MCF 10A (cell line): Measurements from ENCODE around the gene NSUN2. TPM values are rescaled to one million over a fixed set of nuclear protein-coding genes. Genes with fewer than 3 reads are reported as not detected.

Source experiments
- BruUV-seq: library from RNA; stranded (reverse); fragments of 400-500 nt; replicated peaks from 2 replicates; lab custom pipeline; 2021; lab: Mats Ljungman, UMichigan
- CTCF ChIA-PET: fragments of 300-600 bp; sonication (Branson Sonifier 250); formaldehyde crosslinking; extraction: SDS; loops from one replicate; lab custom pipeline; 2021; ENCODE audit warnings: antibody characterized with exemption, inconsistent platforms; lab: Yijun Ruan, JAX
- POLR2A ChIA-PET: fragments of 300-600, 350-650 bp; sonication (Branson Sonifier 250); formaldehyde crosslinking; extraction: SDS; loops from one replicate; lab custom pipeline; 2020; ENCODE audit warnings: antibody characterized with exemption, inconsistent platforms; lab: Yijun Ruan, JAX
- DNase-seq: peaks from one replicate; pipeline ENCODE4 v3.0.0-alpha.2; 2018; ENCODE audit not compliant: unreplicated experiment
- H3K27ac Mint-ChIP-seq: one replicate; pipeline ENCODE4 v1.8.0; 2022; ENCODE audit warnings: mild to moderate bottlenecking, low read depth, mixed read lengths; ENCODE audit not compliant: unreplicated experiment
- H3K27me3 Mint-ChIP-seq: one replicate; pipeline ENCODE4 v1.8.0; 2022; ENCODE audit warnings: mixed read lengths; ENCODE audit not compliant: insufficient read depth, unreplicated experiment
- H3K36me3 Mint-ChIP-seq: one replicate; pipeline ENCODE4 v1.8.0; 2022; ENCODE audit warnings: mild to moderate bottlenecking, moderate library complexity, mixed read lengths; ENCODE audit not compliant: insufficient read depth, unreplicated experiment
- H3K4me1 Mint-ChIP-seq: one replicate; pipeline ENCODE4 v1.8.0; 2022; ENCODE audit warnings: mixed read lengths; ENCODE audit not compliant: insufficient read depth, unreplicated experiment
- H3K4me3 Mint-ChIP-seq: one replicate; pipeline ENCODE4 v1.8.0; 2022; ENCODE audit warnings: mild to moderate bottlenecking, moderate library complexity, mixed read lengths; ENCODE audit not compliant: unreplicated experiment
- H3K9me3 Mint-ChIP-seq: one replicate; pipeline ENCODE4 v1.8.0; 2022; ENCODE audit warnings: mixed read lengths; ENCODE audit not compliant: unreplicated experiment
- CTCF ChIP-seq: fragments of 200-600 bp; IDR thresholded peaks from one replicate; pipeline ENCODE4 v1.8.0; 2022; ENCODE audit warnings: antibody characterized with exemption, mild to moderate bottlenecking; ENCODE audit not compliant: unreplicated experiment
- intact Hi-C: fragments of 100-400 bp; cut with micrococcal nuclease; formaldehyde crosslinking; loops from 2 replicates; pipeline ENCODE4 v1.14.1; 2022
- total RNA-seq: library from RNA; stranded (reverse); gene quantifications from 2 replicates; pipeline ENCODE4 v1.2.3, GENCODE V29; 2022

NSUN2 gene
- total RNA-seq, 1 experiment from 2014 or later: 95.7 TPM

GRCh38 chr5:6680922-6681321, 48.1 kb upstream of the NSUN2 start:
- ChIA-PET CTCF (interaction anchor here (0.6 to 1.0 kb wide), 5 partner anchors 43 to 411 kb away, joined by 3 to 6 read pairs (median 3); no protein-coding TSS in a partner anchor), POLR2A (interaction anchor here (0.7 to 1.1 kb wide), 3 partner anchors 29 to 521 kb away, joined by 3 read pairs; no protein-coding TSS in a partner anchor)
- H3K4me3 Mint-ChIP-seq: no peak overlapping the region
- no peak for TF ChIP-seq CTCF
- no peaks in the 10 kb centered on the region for H3K36me3 Mint-ChIP-seq
- H3K27ac Mint-ChIP-seq: no peak overlapping the region
- no peak for DNase-seq
- BruUV-seq: no TSS peak
- peaks cover 9% of the 10 kb centered on the region for H3K4me1 Mint-ChIP-seq
- H3K9me3 Mint-ChIP-seq: no peaks in the 10 kb centered on the region
- peaks cover 12% of the 10 kb centered on the region for H3K27me3 Mint-ChIP-seq
- intact Hi-C loops: no loop called here

- no peak overlapping the region for H3K4me3 Mint-ChIP-seq
- peaks cover 14% of the 10 kb centered on the region for H3K4me1 Mint-ChIP-seq
- H3K9me3 Mint-ChIP-seq: no peaks in the 10 kb centered on the region
- CTCF ChIA-PET: interaction anchor here (0.6 to 1.1 kb wide), 2 partner anchors 43 to 67 kb away, joined by 3 read pairs; no protein-coding TSS in a partner anchor
- H3K36me3 Mint-ChIP-seq: peaks cover 4% of the 10 kb centered on the region
- H3K27ac Mint-ChIP-seq: no peak overlapping the region
- intact Hi-C loops: loop anchor here (5.0 kb wide), 1 partner anchor 34 kb away; the partner anchor contains the start of gene TENT4A
- no TSS peak for BruUV-seq
- no peak for DNase-seq
- H3K27me3 Mint-ChIP-seq: peaks cover 12% of the 10 kb centered on the region
- POLR2A ChIA-PET: interaction anchor here (0.8 kb wide), 1 partner anchor 16 kb away, joined by 3 read pairs; no protein-coding TSS in a partner anchor
- no peak for TF ChIP-seq CTCF
These were observed 45.5 kb upstream of the NSUN2 start for GRCh38 chr5:6678385-6678784.

- Mint-ChIP-seq H3K4me3 (no peak overlapping the region), H3K9me3 (no peaks in the 10 kb centered on the region), H3K36me3 (peaks cover 8% of the 10 kb centered on the region), H3K4me1 (peaks cover 14% of the 10 kb centered on the region), H3K27me3 (peaks cover 6% of the 10 kb centered on the region), H3K27ac (no peak overlapping the region)
- no peak for TF ChIP-seq CTCF
- ChIA-PET POLR2A (interaction anchor here (0.8 to 2.9 kb wide), 4 partner anchors 10 to 42 kb away, joined by 3 to 19 read pairs (median 6); partner anchors contain the start of genes SRD5A1 and TENT4A), CTCF (interaction anchor here (1.7 kb wide), 1 partner anchor 44 kb away, joined by 4 read pairs; the partner anchor contains the start of gene NSUN2)
- no TSS peak for BruUV-seq
- peak; percentile 64 for DNase-seq
- intact Hi-C loops: loop anchor here (5.0 kb wide), 1 partner anchor 36 kb away; the partner anchor contains the start of gene TENT4A
These were observed 43.9 kb upstream of the NSUN2 start for GRCh38 chr5:6676702-6677101.

- H3K9me3 Mint-ChIP-seq: no peaks in the 10 kb centered on the region
These were observed 43.1 kb upstream of the NSUN2 start for GRCh38 chr5:6675784-6676491.

More at GRCh38 chr5:6675784-6676491, 43.1 kb upstream of the NSUN2 start:
- Mint-ChIP-seq H3K27ac (no peak overlapping the region), H3K27me3 (no peaks in the 10 kb centered on the region), H3K4me1 (peaks cover 14% of the 10 kb centered on the region), H3K4me3 (no peak overlapping the region), H3K36me3 (peaks cover 8% of the 10 kb centered on the region)
- CTCF ChIA-PET: interaction anchor here (0.7 to 1.7 kb wide), 4 partner anchors 29 to 73 kb away, joined by 3 to 5 read pairs (median 4); partner anchors contain the start of gene NSUN2
- POLR2A ChIA-PET: interaction anchor here (0.8 to 2.9 kb wide), 4 partner anchors 11 to 41 kb away, joined by 3 to 19 read pairs (median 6); partner anchors contain the start of genes SRD5A1 and TENT4A
- intact Hi-C loops: loop anchor here (5.0 kb wide), 1 partner anchor 36 kb away; the partner anchor contains the start of gene TENT4A
- TF ChIP-seq CTCF: no peak
- DNase-seq: no peak
- no TSS peak for BruUV-seq
